ENCODE measurements around the gene GTF3C2.

GTF3C2 gene

DNA sequence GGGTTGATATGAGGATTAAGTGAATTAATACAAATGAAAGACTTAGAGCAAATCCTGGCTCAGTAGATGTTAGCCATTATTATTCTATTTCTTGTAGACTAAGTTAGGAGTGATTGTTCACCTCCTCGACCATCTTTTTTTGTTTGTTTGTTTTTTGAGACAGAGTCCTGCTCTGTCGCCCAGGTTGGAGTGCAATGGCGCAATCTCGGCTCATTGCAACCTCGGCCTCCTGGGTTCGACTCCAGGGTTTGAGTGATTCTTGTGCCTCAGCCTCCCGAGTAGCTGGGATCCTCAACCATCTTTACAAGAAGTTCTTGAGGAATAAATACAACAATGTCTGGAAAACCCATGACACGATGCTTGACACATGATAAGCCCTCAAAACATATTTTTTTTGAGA lies 61.6 kb downstream of the GTF3C2 start:
- DNase-seq, result no peak

DNA sequence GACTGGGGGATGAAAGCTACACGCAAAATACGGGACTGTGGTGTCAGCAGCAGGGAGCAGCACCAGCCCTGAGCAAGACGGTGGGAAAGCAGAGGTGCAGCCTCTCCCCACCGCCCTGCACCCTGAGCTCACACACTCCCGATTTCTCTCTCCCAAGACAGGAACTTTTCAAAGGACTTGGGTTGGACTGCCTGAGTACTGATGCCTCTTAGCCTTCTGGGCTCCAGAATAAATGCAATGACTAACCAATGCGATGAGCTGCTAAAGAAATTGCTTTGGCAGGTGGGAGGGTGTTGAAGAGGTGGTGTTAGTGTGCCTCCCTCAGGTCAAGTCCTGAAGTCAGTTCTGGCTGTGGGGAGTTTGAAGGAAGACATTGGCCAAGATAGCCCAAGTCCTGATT lies 64.7 kb downstream of the GTF3C2 start:
- DNase-seq, result no peak

DNA sequence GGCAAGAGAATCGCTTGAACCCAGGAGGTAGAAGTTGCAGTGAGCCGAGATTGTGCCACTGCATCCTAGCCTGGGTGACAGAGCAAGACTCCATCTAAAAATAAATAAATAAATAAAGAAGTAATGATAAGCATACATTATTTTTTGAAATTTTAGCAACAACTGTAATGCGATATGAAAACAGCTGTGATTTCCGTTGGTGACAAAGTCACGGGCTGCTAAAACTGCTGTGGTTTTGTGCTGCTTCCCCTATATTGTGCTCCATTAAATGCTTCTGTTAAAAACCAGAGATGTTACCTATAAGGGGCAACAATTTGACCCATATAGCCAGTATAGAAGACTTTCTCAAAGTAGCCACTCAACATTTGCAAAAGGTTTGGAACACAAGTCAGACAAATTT lies 66.0 kb downstream of the GTF3C2 start:
- DNase-seq, result no peak

DNA sequence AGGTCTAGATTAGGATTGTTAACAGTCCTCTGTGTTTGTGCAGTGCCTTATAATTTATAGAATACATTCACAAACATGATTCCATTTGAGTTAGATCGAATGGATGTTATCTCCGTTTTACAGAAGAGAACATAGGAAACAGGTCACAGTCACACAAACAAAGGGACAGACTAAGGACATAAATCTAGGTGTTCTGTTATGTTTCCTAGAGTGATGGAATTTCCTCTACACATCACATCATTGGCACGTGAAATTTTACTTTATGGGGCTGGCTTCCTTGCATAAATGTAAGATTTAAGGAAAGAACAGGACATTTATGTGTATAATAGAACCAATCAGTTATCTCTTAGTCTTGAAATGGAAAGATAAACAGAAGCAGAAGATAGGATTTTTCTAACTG lies 68.0 kb downstream of the GTF3C2 start:
- DNase-seq, result no peak

DNA sequence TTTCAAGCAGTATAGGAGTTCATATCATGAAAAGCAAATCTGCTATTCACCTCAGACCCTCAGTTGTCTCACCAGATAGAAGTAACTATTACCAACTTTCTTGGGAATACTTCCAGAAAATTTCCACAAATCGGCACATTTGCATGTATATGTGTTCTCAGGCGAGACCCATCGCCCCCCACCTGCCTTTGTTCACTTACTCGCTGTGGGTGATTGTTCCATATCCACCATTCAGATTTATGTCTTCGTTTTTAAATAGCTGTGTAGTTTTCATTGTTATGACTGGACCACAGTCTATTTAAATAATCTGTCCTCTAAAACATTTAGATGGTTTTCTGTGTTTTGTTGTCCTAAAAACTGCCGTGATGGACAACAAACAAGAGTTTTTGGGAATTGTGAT lies 71.1 kb downstream of the GTF3C2 start:
- DNase-seq, result no peak

DNA sequence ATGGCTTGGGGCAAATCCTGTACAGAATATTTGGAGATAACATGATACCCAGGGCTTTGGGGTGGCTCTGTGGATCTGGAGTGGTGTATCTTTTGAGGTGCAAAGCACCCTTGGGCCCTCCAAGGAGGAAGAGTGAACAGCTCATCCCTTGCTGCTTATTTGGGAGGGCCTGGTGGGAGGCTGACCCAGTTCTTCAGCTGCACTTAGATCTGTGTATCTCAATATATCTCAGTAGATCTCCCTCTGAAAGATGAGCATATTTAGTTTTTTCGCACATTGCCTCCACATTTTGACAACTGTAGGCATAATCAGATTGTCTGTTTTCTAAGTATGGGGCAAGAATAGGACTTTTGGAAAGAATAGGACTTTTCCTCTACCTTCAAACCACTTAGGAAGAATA lies 71.6 kb downstream of the GTF3C2 start:
- no peak for DNase-seq

DNA sequence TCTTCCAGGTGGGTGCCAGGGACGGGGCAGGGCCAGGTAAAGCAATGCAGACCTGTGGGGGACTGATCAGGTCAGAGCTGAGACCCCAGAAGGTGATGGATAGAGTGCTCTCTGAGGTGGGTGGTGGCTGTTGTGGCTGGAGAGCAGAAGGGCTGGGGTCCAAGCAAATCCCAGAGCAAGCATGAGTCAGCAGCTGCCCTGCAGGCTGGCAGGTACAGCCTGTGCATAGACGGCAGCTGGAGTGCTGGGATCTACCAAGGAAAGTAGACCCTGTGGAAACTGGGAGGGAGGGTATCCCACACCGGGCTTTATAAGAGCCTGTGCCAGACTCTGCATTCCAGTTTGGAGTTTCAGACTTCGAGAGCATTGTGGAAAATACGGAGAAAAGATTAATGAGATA lies 73.7 kb downstream of the GTF3C2 start:
- no peak for DNase-seq

DNA sequence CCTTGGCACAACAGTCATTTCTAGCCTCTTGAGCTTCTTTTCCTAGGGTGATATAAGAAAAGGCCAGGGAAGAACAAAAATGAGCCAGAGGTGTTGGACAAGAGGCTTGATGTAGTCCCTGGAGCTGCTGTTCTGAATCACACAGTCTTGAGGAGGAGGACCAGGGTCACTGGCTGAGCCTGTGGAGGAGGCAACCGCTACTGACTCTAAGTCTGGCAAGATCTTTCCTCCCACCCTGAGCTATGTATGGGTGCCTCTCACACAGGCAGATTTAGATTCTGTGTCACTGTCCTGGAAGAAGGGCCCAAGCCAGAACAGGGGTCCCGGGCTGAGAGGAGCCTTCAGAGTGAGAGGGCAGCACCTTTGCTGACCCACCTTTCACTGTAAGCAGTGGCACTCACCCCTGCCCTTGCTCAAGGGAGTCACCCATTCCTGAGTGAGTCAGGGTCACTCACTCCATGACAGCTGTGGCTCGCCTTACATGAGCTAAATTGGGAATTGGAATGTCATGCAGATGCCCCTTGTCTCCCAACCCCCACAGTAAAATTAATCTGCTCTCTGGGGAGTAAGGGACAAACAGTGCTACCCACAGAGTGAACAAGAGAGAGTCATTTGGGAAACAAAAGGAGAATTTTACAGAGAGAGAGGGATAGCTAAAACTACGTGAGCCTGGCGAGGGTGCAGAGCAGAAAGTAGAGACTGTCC lies 74.6 kb downstream of the GTF3C2 start, which contains the start of gene TRIM54:
TRIM54 (plus strand) TSS at position 575 of the 705 bp plus-strand sequence. CDS start 303 bp downstream, outside the sequence.
- no peak for DNase-seq

DNA sequence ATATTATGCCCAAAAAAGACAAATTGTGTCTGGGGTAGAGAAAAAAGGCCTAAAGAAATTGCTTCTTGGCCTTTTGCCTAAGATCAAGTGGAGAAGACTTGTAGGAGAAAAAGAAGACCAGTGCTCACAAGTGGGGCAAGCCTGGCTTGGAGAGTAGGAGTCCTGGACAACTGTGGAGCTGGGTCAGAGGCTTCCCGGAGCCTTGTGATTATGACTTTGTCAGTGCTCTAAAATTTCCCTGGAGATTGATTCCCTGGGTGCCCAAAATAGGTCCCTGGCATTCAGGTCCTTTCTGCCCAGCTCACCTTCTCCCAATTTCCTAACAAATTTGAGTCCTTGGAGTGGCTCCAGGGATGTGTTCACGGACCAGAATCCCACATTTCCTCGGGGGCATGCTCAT lies 75.1 kb downstream of the GTF3C2 start:
- DNase-seq, result no peak

DNA sequence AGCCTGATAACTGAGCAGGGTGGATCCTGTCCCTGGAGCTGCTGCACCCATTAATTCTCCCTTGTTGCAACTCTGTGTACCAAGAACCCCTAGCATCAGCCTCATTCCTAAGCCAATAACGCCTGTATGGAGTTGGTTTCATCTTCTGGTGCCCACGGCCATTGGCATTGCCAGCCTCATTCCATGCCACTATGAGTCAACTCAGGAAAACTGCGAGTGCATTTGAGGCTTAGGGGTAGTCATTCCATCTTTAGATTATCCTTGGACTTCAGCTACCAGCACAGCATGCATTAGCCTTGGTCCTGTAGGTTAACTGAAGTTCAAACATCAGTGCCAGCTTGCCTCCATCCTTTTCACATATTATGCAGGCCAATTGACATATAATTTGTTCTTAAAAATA lies 75.7 kb downstream of the GTF3C2 start:
- no peak for DNase-seq

DNA sequence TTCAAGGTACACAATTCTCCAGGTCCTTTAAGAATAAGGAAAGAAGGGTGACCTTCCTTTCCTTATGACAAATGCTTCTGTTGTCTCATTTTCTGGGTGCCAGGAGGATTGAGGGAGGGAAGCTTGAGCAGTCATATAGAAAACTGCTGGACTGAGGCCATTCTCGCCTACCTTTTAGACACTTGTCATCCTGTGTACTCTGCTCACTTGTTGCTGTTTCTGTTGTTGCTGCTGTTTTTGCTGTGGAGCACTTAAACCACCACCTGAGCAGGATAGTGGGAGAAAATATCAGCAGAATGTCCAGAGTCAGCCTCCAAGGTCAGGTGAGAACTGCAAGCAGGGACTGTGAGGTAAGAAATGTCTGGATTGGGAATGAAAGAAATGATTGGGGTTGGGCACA lies 78.6 kb downstream of the GTF3C2 start:
- no peak for DNase-seq
